PC-3 (cell line): ENCODE data around the gene MYOZ1. TPM values are rescaled to one million over a fixed set of nuclear protein-coding genes. Genes with fewer than 3 reads are reported as not detected.

ENCODE experiments used
- ATAC-seq: fragments of 200-7000 bp; cut with Tn5 transposase; 2 replicates; pipeline ENCODE4 v1.9.1; 2020; ENCODE audit warnings: mild to moderate bottlenecking, moderate library complexity
- BruUV-seq: library from RNA; stranded (reverse); fragments of 400-500 nt; replicated peaks from 2 replicates; lab custom pipeline; 2021; lab: Mats Ljungman, UMichigan
- CTCF ChIA-PET: fragments of 300-600 bp; sonication (Branson Sonifier 250); formaldehyde crosslinking; loops from one replicate; lab custom pipeline; 2022; ENCODE audit warnings: antibody characterized with exemption; lab: Charles Lee
- POLR2A ChIA-PET: fragments of 300-600 bp; sonication (Branson Sonifier 250); formaldehyde crosslinking; loops from one replicate; lab custom pipeline; 2022; ENCODE audit warnings: antibody characterized with exemption; ENCODE audit not compliant: unreplicated experiment; lab: Charles Lee
- DNase-seq: peaks from one replicate; pipeline ENCODE4 v3.0.0-alpha.2; 2015
- H2AFZ ChIP-seq: fragments of 300-600 bp; sonication (generic); 2 replicates; pipeline ENCODE4 v1.6.0; 2016; ENCODE audit warnings: antibody characterized with exemption, low read length
- H3F3A ChIP-seq: fragments of 300-600 bp; sonication (generic); one replicate; pipeline ENCODE4 v1.6.0; 2017; ENCODE audit warnings: antibody characterized with exemption, low read length, control low read depth, mild to moderate bottlenecking; ENCODE audit not compliant: unreplicated experiment
- H3K27ac ChIP-seq: fragments of 300-600 bp; sonication (generic); 2 replicates; pipeline ENCODE4 v1.5.1; 2016; ENCODE audit warnings: mild to moderate bottlenecking, low read length
- H3K27me3 ChIP-seq: fragments of 300-600 bp; sonication (generic); 2 replicates; pipeline ENCODE4 v1.6.1; 2016; ENCODE audit warnings: low read length, mixed read lengths
- H3K36me3 ChIP-seq: fragments of 300-600 bp; sonication (generic); 2 replicates; pipeline ENCODE4 v1.6.1; 2016; ENCODE audit warnings: low read depth, mixed run types, low read length, mixed read lengths
- H3K4me1 ChIP-seq: fragments of 300-600 bp; sonication (generic); 2 replicates; pipeline ENCODE4 v1.5.1; 2016; ENCODE audit warnings: low read length; ENCODE audit not compliant: insufficient read depth
- H3K4me2 ChIP-seq: fragments of 300-600 bp; sonication (generic); 2 replicates; pipeline ENCODE4 v1.6.0; 2016; ENCODE audit warnings: low read length
- H3K4me3 ChIP-seq: fragments of 300-600 bp; sonication (generic); 2 replicates; pipeline ENCODE4 v1.5.1; 2016; ENCODE audit warnings: mild to moderate bottlenecking, low read length, mixed read lengths
- H3K79me2 ChIP-seq: fragments of 300-600 bp; sonication (generic); 2 replicates; pipeline ENCODE4 v1.6.1; 2017; ENCODE audit warnings: low read length, mixed read lengths
- H3K9ac ChIP-seq: fragments of 300-600 bp; sonication (generic); 2 replicates; pipeline ENCODE4 v1.6.0; 2016; ENCODE audit warnings: mild to moderate bottlenecking, low read length
- H3K9me2 ChIP-seq: fragments of 300-600 bp; sonication (generic); replicated peaks from 2 replicates; pipeline ENCODE4 v1.6.1; 2016; ENCODE audit warnings: mixed run types, low read length, mixed read lengths
- H3K9me3 ChIP-seq: fragments of 300-600 bp; sonication (generic); 2 replicates; pipeline ENCODE4 v1.6.1; 2016; ENCODE audit warnings: low read length, mixed read lengths
- H4K20me1 ChIP-seq: fragments of 300-600 bp; sonication (generic); 2 replicates; pipeline ENCODE4 v1.6.1; 2016; ENCODE audit warnings: low read length, mixed read lengths
- CTCF ChIP-seq: fragments of 300-600 bp; sonication (generic); conservative IDR thresholded peaks from 2 replicates; pipeline ENCODE4 v1.5.1; 2017; ENCODE audit warnings: antibody characterized with exemption, low read depth, mild to moderate bottlenecking, low read length
- EZH2 ChIP-seq: fragments of 300-600 bp; sonication (generic); IDR thresholded peaks from one replicate; pipeline ENCODE4 v1.6.1; 2017; ENCODE audit warnings: antibody characterized with exemption, mild to moderate bottlenecking, low read length; ENCODE audit not compliant: unreplicated experiment
- EZH2phosphoT487 ChIP-seq: fragments of 300-600 bp; sonication (generic); IDR thresholded peaks from 2 replicates; pipeline ENCODE4 v1.6.1; 2018; ENCODE audit warnings: mild to moderate bottlenecking, antibody characterized with exemption, low read length, borderline replicate concordance
- intact Hi-C: fragments of 100-400 bp; cut with micrococcal nuclease; formaldehyde crosslinking; loops from 2 replicates; pipeline ENCODE4 v1.9.0; 2023
- total RNA-seq: library from RNA; depleted of rRNA; stranded (reverse); fragments of >200 nt; gene quantifications from 2 replicates; pipeline ENCODE4 v1.2.3, GENCODE V29; 2014

The MYOZ1 gene
- total RNA-seq, 1 experiment from 2014 or later: not detected

- POLR2A ChIA-PET: interaction anchor here (0.5 to 1.7 kb wide), 11 partner anchors 12 to 159 kb away, joined by 3 to 25 read pairs (median 7); partner anchors contain the start of genes PPP3CB and USP54
- ATAC-seq: peak; percentile 97
Observed at GRCh38 chr10:73625884-73626752, 15.2 kb downstream of the MYOZ1 start.

DNA sequence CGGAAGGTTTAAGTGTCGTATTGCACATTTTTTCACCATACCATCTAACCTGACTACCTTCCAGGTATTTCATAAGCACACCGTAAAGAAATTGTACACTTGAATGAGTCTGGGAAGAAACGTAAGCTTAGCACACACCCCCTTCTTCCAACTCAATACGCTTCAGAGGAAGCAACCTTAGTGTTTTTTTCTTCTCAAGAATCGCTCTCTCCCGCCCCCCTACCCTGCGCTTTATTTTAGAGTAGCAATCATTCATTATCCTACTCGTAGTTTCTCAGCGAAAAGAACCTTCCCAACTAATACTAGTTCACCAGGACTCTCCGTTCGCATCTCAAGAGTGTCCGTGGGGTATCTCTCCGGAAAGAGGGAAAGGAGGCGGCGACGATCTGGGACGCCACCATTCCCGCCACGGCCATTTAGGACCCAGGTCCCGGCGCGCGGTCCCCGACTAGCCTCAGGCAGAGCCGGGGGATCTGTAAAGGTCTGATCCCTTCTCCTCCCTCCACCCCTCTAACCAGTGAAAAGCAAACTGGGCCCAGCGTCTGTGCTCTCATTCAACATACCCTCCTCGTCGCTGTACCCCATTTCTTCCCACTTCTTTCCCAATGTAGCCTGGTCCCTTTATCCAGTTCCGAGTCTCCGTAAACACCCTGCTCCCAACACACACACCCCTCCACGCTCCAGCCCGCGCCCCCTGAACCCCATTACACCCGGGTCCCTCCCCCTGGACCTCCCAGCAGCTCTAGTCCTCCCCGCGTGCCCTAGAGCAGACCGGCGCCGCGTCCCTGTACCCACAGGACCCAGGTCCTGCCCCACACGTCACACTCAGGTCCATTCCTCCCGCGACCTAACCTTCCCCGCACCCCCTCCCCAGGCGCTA is 16.0 kb downstream of the MYOZ1 start:
- intact Hi-C loops: loop anchor here (1.0 kb wide), 5 partner anchors 19 to 129 kb away; partner anchors contain the start of genes PPP3CB and USP54
- H3F3A ChIP-seq: no peaks in the 10 kb centered on the region

More at GRCh38 chr10:73625884-73626752, 15.2 kb downstream of the MYOZ1 start:
- intact Hi-C loops: loop anchor here (1.0 kb wide), 5 partner anchors 18 to 130 kb away; partner anchors contain the start of genes PPP3CB and USP54
- H3K27ac ChIP-seq: peak overlapping the region; percentile 40
- peak overlapping the region; percentile 96 for H2AFZ ChIP-seq
- H3K4me3 ChIP-seq: peak overlapping the region; percentile 76
- TF ChIP-seq EZH2 (no peak), EZH2phosphoT487 (no peak), CTCF (no peak)
- H3F3A ChIP-seq: no peaks in the 10 kb centered on the region
- TSS peak; percentile 88 for BruUV-seq
- H3K27me3 ChIP-seq: no peaks in the 10 kb centered on the region
- no peaks in the 10 kb centered on the region for H3K9me2 ChIP-seq
- H3K4me1 ChIP-seq: peaks cover 14% of the 10 kb centered on the region
- peak overlapping the region; percentile 80 for H3K9ac ChIP-seq
- peak; percentile 100 for DNase-seq
- CTCF ChIA-PET: interaction anchor here (0.5 to 1.8 kb wide), 5 partner anchors 16 to 213 kb away, joined by 3 to 10 read pairs (median 5); no protein-coding TSS in a partner anchor
- H4K20me1 ChIP-seq: no peaks in the 10 kb centered on the region
- peak overlapping the region; percentile 85 for H3K4me2 ChIP-seq
- no peaks in the 10 kb centered on the region for H3K9me3 ChIP-seq
- peaks cover 49% of the 10 kb centered on the region for H3K79me2 ChIP-seq
- no peaks in the 10 kb centered on the region for H3K36me3 ChIP-seq

More for the DNA sequence above, 16.0 kb downstream of the MYOZ1 start:
- peak overlapping the region; percentile 85 for H3K4me2 ChIP-seq
- ATAC-seq (peak; percentile 65), DNase-seq (peak; percentile 92)
- ChIA-PET CTCF (interaction anchor here (0.5 to 1.8 kb wide), 7 partner anchors 13 to 212 kb away, joined by 3 to 21 read pairs (median 5); partner anchors contain the start of gene USP54), POLR2A (interaction anchor here (0.5 to 1.7 kb wide), 15 partner anchors 12 to 363 kb away, joined by 3 to 25 read pairs (median 5); partner anchors contain the start of genes PPP3CB and USP54)
- H3K4me3 ChIP-seq: peak overlapping the region; percentile 76
- peaks cover 14% of the 10 kb centered on the region for H3K4me1 ChIP-seq
- H3K9me3 ChIP-seq: no peaks in the 10 kb centered on the region
- H3K36me3 ChIP-seq: no peaks in the 10 kb centered on the region
- no TSS peak for BruUV-seq
- no peaks in the 10 kb centered on the region for H3K9me2 ChIP-seq
- peak; percentile 36; the same call in 1 of the 2 replicates for TF ChIP-seq CTCF
- no peak for TF ChIP-seq EZH2phosphoT487
- peak overlapping the region; percentile 39 for H3K27ac ChIP-seq
- no peaks in the 10 kb centered on the region for H4K20me1 ChIP-seq
- H2AFZ ChIP-seq: peak overlapping the region; percentile 96
- no peaks in the 10 kb centered on the region for H3K27me3 ChIP-seq
- peaks cover 52% of the 10 kb centered on the region for H3K79me2 ChIP-seq
- peak overlapping the region; percentile 80 for H3K9ac ChIP-seq
